Stimulated activated naive CD4-positive, alpha-beta T cell (primary cell): ENCODE data around the gene MICAL2.

Source experiments
- DNase-seq, 6 experiments: peaks; one replicate each; lab custom pipeline; 2025; lab: John Stamatoyannopoulos, UW

The MICAL2 gene

DNA sequence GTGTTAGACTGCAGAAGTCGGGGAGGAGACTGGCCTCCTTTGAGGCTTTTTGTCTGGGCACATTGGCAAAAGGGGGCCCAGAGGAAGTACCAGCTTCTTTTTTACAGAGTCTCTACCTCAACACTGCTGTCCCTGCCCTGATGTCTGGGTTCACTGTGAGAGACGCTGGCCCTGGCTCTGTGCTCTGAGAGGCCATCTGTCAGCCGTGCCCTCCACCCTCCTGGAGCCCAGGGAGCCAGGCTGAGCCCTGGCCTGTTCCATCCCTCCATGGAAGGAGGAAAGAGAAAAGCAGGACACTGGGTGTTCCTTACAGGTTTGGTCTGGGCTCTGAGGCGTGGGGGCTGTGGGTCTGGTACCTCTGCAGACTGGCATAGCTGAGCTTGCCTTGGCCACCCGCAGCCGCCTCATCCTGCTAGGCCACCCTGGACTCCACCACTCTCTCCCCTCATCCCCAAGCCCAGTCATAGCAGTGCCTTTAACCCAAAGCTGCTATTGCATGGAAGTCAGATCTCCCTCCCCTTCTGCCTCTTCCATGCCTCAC, 161.5 kb downstream of the MICAL2 start:
- DNase-seq, result no peak

DNA sequence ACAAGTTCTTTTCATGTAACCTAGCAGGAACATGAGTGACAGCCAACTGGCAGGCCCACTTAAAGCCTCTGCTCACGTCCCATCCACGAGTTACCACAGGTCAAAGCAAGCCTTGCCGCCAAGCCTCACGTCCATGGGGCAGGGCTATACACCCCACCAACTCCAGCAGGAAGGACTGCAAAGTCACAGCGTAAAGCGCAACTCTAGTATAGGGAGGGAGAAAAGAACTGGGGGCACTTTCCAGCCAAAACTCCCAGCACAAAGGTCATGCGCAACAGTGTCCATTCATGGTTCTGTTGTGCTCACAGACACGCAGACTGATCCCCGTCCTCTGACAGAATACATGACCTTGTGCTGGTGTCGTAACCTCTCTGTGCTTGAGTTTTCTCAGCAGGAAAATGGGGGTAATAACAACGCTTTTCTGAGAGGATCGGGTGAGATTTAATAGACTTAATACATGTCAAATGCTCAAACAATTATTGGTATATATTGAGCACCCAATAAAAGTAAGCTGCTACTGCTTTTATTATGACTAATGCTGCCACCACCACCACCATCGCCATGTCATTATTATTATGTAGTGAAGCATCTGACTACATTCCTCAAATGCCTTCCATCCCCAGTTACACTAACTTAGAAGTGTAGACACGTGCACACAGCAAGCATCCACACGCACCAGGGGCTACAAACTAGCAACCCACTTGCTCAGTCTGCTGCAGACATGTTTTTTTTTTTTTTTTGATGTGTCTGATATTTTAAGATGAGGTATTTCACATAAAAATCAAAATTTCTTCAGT, 162.6 kb downstream of the MICAL2 start:
- DNase-seq, result no peak

DNA sequence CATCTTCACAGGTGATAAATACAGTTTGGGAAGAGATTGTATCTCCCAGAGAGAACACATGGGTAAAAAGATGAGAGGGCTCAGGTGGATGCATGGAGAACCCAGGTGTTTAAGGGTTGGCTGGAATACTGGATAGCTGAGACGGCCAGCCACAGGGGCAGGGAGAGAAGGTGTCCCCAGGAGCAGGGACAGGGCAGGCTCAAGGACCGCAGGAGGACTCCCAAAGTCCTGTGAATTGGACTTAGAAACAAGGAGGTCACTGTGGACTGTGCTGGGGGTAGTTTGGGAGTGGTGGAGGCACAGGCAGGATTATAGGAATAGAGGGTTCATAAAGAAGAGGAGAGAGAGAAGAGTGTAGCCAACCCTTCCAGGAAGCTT, 163.2 kb downstream of the MICAL2 start:
- no peak for DNase-seq

DNA sequence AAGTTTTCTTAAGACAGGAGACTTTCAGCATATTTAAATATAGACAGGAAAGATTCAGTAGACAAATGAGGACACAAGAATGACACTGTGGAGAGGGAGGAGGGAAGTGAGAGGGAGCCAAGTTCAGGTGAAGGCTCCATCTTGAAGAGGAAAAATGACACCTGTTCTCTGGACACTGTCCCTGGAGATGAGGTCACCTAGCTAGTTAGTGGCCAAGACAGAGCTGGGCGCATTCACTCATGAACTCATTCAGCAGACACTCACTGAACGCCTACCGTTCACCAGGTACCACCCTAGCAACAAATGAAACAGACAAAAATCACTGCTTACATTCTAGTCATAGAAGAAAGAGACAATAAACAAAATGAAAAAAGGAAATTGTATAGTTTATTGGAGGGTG, 163.7 kb downstream of the MICAL2 start:
- no peak for DNase-seq

DNA sequence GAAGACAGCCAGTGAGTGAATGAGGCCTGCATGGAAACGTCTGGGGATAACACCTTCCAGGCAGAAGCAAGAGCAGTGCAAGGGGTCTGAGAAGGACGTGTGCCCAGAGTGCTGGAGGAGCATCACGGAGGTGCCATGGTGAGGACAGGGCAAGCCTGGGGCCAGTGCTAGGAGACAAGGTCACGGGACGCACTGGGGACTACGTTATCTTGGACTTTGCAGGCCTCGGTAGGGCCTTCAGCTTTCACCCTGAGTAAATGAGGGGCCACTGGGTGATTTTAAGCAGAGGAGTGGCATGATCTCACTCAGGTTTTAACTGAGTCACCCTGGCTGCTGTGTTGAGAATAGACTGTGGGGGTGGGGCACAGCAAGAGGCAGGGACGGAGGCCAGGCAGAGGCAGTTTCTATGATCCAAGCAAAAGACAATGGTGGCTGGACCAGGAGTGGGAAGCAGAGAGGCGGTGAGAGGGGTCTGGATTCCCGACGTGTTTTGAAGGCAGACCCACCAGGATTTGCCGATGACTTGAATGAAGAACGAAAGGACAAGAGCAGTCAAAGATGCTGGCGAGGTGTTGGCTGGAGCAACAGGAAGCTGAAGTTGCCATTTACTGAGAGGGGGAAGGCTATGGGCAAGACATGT, 164.3 kb downstream of the MICAL2 start:
- no peak for DNase-seq

DNA sequence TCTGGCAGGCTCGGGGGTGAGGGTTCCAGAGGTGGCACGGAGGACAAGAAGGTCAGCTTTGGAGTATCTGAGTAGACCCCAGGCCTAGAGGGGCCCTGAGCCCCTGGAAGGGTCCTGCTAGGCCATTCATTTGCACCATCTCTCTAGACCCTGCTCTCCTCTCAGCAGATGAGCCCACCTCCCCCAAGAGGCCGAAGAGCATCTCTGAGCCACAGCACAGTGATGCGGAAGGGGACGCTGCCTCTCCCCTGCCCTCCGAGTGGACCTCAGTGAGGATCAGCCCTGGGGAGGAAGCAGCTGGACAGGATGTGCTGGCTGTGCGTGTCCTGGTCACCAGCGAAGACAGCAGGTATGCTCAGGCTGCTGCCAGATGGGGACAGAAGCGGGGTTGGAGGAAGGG, 165.4 kb downstream of the MICAL2 start:
- no peak for DNase-seq

DNA sequence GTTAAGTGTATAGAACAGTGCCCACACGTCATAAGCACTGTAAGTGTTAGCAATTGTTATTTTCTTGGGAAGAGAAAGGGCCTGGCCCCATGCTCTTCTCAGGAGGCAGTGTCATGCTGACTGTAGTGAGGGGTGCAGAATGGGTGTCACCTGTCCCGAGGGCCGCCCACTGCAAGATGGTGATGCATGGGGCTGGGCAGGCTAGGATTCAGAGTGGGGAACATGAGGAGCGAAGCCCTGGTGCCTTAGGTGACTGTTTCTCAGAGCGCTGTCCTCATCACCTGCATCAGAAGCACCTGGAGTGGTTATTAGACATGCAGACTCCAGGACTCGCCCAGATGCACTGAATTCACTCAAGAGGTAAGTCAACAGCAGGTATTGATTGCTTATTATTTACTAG, 166.0 kb downstream of the MICAL2 start:
- no peak for DNase-seq

DNA sequence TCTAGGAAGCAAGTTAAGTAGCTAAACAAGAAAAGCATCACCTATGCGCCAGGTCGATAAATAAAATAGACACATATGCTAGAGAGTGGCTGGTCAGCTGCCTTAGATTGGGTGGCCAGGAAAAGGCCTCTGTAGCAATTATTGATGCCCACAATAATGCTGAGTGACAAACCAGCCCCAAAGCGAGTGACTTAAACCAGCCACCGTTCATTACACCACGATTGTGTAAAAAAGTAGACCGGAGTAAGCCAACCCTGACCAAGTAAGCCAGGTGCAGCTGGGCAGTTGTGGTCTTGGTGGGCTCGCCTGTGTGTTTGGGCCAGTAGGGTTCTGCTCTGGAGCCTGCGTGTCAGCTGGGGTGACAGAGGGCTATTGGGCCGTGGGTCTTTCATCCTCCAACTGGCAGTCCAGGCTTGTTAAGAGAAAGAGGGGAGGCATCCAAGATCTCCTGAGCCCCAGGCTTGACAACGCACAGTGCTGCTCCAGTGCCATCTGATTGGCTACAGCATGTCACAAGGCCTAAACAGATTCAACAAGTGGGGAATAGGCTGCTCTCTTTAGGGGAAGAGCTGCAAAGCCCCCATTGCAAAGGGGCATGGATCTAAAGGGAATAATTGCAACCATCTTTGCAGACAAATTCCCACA, 166.6 kb downstream of the MICAL2 start:
- no peak for DNase-seq

DNA sequence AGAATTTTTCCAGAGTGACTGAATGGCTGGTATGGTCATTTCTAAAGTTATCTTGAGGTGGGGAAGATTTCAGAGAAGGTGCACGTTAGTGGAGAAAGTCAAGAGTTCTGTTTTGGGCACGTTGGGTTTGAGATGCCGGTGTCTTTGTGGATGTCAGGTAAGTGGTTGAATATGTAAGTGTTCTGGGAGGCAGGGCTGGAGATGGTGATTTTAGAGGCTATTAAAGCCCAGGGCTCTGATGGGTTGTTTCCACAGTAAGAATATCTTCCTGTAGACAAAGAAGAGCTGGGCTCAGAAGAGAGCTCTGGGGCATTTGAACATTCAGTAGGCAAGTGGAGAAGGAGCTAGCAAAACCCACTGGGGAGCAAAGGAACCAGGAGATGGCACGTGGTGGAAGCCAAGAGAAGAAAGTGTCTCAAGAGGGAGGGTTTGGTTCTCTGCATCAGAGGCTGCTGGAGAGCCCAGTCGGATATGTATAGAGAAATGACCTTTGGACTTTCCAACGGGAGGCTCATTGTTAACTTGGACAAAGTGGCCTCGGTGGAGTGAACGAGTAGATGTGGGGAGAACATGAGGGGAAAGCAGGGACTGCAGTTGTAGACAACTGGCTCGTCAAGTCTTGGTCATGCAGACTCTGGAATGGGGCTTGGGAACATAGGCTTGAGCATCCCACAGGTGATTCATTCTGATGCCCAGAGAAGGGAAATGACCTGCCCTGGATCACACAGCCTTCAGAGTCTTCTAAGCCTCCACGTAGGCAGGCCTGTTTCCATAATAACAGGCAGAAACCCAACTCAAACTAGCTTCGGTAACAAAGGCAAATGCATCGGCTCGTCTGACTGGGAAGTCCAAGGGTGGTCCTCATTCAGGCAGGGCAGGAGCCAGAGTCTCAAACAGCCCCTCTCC, 168.6 kb downstream of the MICAL2 start:
- no peak for DNase-seq

DNA sequence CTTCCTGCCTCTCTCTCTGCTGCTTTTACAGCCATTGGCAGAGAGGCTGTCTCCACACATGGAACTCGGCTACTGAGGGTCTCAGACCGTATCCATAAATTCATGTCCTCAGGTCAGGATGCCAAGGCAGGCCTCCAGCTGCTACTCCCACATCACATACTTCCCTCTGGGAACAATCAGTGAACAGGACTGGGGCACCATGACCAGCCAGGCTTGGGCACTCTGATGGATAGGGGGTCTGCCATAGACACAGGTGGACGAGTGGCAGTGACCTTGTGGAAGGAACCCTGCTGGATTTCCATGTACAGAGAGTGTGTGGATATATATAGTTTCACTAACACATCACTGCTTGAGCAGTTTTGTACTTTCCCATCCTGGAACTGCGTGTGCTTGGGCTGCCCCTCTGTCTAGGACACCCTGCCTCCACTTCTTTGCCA, 169.3 kb downstream of the MICAL2 start:
- no peak for DNase-seq

DNA sequence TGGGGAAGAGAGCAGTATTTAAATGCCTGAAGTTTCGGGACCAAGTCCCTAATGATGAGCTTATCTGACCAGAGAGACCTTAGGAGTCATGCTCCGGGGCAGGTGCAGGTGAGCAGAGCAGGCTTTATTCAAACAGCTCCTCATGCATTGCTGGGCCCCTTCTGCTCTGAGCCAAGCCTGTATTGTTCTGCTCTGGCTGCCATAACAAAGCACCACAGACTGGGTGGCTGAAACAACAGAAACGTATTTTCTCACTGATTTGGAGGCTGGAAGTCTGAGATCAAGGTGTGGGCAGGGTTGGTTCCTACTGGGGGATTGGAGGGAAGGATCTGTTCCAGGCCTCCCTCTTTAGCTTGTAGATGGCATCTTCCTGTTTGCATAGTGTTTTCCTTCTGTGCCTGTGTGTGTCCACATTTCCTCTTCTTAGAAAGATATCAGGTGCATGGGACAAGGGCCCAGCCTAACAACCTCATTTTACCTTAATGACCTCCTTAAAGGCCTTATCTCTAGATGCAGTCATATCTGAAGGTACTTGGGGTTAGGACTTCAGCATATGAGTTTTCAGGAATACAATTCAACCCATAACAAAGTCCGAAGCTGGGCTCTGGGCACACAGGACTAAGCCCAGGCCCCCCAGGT, 169.9 kb downstream of the MICAL2 start:
- no peak for DNase-seq

DNA sequence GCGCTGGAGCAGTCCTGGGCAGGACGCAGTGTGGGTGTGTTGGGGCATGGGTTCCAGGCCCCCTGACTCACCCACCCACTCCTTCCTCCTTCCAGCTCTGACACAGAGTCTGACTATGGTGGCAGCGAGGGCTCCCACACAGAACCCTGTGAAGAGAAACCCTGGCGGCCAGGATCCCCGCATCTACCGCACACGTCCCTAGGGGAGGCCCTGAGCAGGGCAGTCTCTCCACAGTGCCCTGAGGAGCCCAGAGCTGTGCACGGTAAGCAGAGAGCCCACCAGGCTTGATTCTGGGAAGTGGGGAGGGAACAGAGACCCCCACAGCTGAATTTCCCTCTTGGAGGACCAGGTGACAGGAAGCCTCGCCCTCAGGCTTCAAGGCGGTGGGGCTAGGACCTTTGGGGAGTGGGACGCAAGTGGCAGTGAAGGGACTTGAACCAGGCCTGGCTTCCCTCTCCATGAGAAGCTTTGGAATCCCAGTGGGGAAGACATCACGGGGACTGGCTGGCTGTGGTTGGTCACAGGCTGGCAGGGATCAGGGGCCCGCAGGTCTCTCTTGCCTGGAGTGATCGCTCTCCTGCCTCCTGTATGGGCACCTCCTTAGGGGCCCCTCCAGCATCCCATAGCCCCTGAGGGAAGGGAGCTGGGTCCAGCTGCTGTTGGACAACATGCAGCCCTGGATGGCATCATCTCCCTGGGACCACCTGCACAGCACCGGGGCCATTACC, 170.6 kb downstream of the MICAL2 start:
- DNase-seq, result no peak

DNA sequence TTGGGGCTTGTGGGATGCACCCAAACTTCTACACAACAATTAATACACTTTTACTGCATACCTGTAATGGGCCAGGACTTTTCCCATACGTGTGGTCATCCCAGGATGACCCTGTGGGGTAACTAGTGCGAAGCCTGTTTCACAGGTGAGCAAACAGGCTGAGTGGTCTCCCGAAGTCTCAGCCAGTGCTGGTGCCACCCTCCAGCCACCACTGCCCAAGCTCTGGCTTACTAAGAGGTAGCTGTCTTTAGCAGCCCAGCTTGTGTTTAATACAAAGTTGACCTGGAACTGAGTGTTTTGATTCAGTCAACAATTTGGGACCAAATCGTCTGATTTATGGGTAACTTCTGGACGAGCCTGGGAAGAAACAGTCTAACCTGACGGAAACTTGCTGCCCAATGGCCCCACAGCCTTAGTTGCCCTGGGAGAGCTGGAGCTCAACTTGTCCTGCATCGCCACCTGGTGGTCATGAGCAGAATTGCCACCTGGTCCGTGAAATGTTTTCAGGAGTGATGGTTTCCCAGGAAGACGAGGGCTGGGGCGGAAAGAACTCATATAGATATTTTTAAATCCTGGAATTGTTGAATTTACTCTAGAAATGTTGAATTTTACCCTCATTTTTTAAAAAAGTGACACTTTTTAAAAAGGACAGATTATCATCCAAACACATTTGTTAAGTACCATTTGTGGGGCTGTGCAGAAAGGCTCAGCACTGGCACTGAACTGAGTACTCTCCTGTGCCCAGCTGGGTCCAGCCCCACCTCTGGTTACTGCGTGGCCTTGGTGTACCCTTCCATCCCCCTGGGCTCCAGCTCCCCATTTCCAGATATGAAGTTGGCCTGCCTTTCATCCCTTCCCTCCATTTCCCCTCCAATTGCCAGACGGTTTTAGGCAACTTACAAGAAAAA, 171.4 kb downstream of the MICAL2 start:
- peak; percentile 33 to 85 (median 69) for DNase-seq

DNA sequence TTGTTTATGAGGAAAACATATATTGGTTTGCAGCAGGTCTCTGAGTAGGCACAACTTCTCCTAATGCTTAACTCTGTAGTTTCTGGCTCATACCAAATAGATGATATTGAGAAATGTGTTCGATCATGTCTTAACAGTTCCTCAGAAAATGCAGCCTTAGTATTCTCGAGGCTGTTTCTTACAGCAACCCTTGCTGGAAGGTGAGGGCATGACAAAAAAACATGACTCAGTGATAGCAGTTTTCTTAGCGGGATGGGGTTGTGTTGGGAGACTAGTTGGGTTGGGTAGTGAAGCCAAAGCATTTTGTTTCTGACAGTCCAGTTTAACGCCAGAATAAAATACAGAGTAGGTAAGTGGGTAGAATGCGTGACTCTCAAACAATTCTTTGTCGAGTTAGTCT, 172.3 kb downstream of the MICAL2 start:
- DNase-seq, result no peak

DNA sequence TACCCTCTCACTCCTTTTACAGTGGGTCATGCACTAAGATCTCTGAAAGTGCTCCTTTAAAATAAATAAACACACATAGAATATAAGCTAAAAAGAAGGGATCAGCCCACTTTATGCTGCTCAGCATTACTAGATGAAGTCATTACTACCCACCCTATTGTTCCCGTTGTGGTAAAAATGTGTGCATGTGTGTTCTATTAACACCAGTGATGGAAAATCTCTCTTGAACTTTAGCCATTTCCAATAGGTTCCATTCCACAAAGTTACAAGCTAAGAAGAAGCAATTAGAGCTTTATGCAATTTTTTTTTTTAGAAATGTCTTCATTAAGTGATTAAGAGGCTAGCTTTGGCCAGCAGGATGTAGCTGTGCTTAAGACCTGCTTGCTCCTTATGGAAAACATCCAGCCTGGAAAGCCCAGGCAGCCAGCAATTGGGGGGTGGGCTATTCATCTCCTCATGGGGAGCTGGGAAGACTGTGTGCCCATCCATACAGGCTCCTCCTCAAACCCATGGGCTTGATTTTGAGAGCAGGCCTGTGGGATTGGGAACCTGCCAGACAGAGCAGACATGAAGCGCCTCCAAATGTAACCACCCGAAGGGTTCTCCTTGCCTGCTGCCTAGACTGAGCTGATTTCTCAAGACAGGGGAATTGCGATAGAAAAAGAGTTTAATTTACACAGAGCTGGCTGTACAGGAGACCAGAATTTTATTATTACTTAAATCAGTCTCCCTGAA, 174.1 kb downstream of the MICAL2 start:
- DNase-seq, result no peak

DNA sequence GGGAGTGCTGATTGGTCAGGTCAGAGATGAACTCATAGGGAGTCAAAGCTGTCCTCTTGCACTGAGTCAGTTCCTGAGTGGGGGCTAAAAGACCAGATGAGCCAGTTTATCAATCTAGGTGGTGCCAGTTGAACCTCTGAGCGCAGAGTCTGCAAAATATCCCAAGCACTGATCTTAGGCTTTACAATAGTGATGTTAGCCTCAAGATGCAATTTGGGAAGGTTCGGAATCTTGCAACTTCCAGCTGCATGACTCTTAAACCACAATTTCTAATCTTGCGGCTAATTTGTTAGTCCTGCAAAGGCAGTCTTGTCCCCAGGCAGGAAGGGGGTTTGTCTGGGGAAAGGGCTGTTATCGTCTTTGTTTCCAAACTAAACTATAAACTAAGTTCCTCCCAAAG, 174.7 kb downstream of the MICAL2 start:
- DNase-seq, result no peak

DNA sequence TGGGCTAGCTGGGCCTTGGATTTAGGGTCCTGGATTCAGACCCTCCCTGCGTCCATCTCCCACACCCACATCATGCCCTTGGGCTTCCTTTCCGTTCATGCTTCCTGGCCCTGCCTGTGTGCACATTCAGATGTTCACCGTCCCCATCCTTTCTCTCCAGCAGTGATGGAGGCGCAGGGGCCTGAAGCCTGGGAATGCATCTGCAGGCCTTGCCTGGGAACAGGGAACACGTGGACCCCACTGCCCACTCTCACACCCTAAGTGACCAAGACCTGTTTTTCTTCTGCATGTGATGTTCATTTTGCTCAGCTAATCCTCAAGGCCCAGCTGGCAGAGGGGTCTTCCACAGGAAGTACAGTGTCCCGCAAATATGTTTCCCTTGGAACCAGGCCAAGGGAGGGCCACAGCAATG, 175.4 kb downstream of the MICAL2 start:
- no peak for DNase-seq

DNA sequence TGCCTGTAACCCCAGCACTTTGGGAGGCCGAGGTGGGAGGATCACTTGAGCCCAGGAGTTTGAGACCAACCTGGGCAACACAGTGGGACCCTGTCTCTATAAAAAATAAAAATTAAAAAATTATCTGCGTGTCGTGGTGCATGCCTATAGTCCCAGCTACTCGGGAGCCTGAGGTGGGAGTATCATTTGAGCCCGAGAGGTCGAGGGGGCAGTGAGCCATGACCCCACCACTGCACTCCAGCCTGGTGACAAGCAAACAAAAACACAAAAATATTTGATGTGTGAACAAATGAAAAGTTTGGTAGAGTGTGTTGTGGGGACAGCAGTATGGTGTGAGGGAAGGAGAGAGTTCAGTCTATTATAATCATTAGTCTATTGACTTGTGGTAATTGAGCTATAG, 176.2 kb downstream of the MICAL2 start:
- DNase-seq, result no peak

DNA sequence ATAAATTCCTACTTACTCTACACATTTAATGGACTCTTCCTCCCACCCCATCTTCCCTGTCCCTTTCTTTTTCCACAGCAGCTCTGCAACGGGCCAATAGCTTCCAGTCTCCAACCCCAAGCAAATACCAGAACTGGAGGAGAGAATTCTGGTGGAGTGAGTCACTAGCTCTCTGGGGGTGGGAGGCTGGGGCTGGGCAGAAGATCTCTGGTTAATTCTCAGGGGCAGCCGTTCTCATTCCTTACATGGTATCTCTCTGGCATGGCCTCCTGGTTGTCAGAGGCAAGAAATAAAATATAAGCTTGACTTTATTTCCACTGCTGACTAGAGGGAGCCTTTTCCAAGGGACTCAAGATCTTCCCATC, 176.6 kb downstream of the MICAL2 start:
- no peak for DNase-seq
